Stimulated activated memory B cell treated with anti-CD40 and anti-IgM and Interleukin-4, amounts not matched to agents 10 μg/mL and 1 μg/mL and 100 μg/mL, for 72 hours (primary cell): ENCODE data around the gene BRI3BP.
A peak's percentile ranks its signal among the peaks of the same experiment; 100 is the strongest.
"Not testable (repeated sequence)": the region's sequence is repeated elsewhere in the genome, so short reads cannot be mapped to it uniquely, and the experiment has no call there.

Source experiments
- ATAC-seq: fragments of 150-1000 bp; cut with Tn5 transposase; 2 replicates; pipeline ENCODE4 v1.10.0; 2021
- H3K27ac Mint-ChIP-seq: one replicate; pipeline ENCODE4 v1.8.0; 2022; ENCODE audit warnings: mild to moderate bottlenecking, mixed read lengths
- H3K27me3 Mint-ChIP-seq: one replicate; pipeline ENCODE4 v1.8.0; 2022; ENCODE audit warnings: mixed read lengths
- H3K36me3 Mint-ChIP-seq: one replicate; pipeline ENCODE4 v1.8.0; 2022; ENCODE audit warnings: mixed read lengths
- H3K4me1 Mint-ChIP-seq: one replicate; pipeline ENCODE4 v1.8.0; 2022; ENCODE audit warnings: mixed read lengths
- H3K4me3 Mint-ChIP-seq: one replicate; pipeline ENCODE4 v1.8.0; 2022; ENCODE audit warnings: mild to moderate bottlenecking, moderate library complexity, mixed read lengths
- H3K9me3 Mint-ChIP-seq: one replicate; pipeline ENCODE4 v1.8.0; 2022; ENCODE audit warnings: mixed read lengths

BRI3BP gene

GRCh38 chr12:125065021-125065918 is 71.8 kb downstream of the BRI3BP start, which contains the start of gene AACS:
Gene AACS (plus strand): TSS chr12:125065435. CDS start chr12:125065585, 150 bp downstream.
- H3K27me3 Mint-ChIP-seq, result no peaks in the 10 kb centered on the region
- H3K9me3 Mint-ChIP-seq, result peaks cover 1% of the 10 kb centered on the region
- ATAC-seq, result peak; percentile 97
- peaks cover 22% of the 10 kb centered on the region for H3K4me1 Mint-ChIP-seq
- H3K4me3 Mint-ChIP-seq, result peak within 1 kb of the TSS; percentile 72
- no peaks in the 10 kb centered on the region for H3K36me3 Mint-ChIP-seq
- peak within 1 kb of the TSS; percentile 39 for H3K27ac Mint-ChIP-seq

DNA sequence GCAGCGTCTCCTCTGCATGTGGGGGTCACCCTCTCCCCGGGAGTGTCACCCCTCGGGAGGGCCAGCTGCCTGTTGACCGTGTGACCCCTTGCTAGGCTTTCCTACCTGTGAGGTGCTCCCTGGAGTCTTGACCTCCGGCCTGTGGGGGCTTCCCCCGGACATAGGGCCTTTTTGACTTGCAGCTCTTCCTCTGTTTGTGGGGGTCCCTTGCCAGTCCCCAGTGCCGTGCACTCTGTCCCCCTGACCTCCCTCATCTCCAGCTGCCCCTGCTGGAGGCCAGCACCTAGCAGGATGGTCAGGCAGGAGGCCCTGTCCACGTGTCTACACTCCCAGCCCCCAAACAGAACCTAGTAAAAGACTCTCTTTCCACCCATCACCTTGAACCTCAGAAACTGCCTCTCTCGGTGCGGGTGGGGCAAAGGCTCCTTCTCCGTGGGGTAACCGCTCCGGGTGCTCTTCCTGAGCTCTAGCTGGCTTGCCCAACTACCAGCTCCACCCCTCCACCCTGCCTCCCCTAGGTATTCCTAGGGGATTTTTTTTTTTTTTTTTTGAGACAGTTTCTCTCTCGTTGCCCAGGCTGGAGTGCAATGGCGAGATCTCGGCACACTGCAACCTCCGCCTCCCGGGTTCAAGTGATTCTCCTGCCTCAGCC is 72.6 kb downstream of the BRI3BP start:
- H3K36me3 Mint-ChIP-seq, result no peaks in the 10 kb centered on the region
- no peaks in the 10 kb centered on the region for H3K9me3 Mint-ChIP-seq
- peak overlapping the region; percentile 72 for H3K4me3 Mint-ChIP-seq
- H3K27ac Mint-ChIP-seq, result peak overlapping the region; percentile 39
- ATAC-seq, result no peak
- peaks cover 22% of the 10 kb centered on the region for H3K4me1 Mint-ChIP-seq
- H3K27me3 Mint-ChIP-seq, result no peaks in the 10 kb centered on the region

DNA sequence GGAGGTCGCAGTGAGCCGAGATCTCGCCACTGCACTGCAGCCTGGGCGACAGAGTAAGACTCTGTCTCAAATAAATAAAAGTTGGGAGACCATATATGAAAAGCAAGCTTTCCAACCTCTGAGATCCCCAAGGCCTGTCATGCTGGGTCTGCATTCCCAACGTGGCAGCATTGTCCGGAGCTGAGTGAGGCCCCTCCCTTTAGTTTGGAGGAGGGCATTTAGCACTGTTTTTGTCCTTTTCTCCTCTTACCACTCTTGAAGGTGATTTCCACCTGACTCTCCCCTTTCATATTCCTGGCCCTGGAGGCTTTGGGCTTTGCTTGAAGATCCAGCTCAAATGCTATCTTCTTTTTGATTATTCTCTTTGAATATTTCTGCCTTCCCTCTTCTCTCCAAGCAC is 74.9 kb downstream of the BRI3BP start:
- Mint-ChIP-seq H3K36me3 (peaks cover 5% of the 10 kb centered on the region), H3K4me1 (peaks cover 22% of the 10 kb centered on the region), H3K27me3 (no peaks in the 10 kb centered on the region), H3K9me3 (no peaks in the 10 kb centered on the region), H3K4me3 (no peak overlapping the region), H3K27ac (no peak overlapping the region)
- no peak for ATAC-seq

DNA sequence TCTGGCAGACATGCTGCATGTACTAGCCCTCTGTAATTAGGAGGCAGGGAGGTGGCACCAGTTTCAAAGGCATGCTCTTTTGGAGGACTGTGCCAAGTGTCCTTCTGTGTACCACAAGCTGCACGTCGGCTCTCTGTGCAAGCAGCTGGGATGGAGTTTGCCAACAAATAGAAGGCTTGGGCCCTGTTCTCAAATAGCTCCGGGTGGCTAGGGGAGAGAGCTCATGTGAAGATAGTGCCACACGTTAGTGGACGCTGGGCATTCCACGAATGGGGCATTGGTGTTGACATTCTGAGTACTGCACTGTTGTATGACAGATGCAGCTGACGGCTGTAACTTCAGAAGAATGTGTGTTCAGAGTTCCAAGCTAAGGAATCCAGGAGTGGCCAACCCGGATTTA is 76.2 kb downstream of the BRI3BP start:
- Mint-ChIP-seq H3K4me1 (peaks cover 19% of the 10 kb centered on the region), H3K4me3 (no peak overlapping the region), H3K9me3 (no peaks in the 10 kb centered on the region), H3K36me3 (peaks cover 5% of the 10 kb centered on the region), H3K27ac (no peak overlapping the region), H3K27me3 (no peaks in the 10 kb centered on the region)
- ATAC-seq, result no peak

- Mint-ChIP-seq H3K9me3 (no peaks in the 10 kb centered on the region), H3K27ac (no peak overlapping the region), H3K4me1 (peaks cover 14% of the 10 kb centered on the region), H3K4me3 (no peak overlapping the region), H3K27me3 (no peaks in the 10 kb centered on the region), H3K36me3 (peaks cover 5% of the 10 kb centered on the region)
- no peak for ATAC-seq
Measured at GRCh38 chr12:125070112-125070511, 76.7 kb downstream of the BRI3BP start.

DNA sequence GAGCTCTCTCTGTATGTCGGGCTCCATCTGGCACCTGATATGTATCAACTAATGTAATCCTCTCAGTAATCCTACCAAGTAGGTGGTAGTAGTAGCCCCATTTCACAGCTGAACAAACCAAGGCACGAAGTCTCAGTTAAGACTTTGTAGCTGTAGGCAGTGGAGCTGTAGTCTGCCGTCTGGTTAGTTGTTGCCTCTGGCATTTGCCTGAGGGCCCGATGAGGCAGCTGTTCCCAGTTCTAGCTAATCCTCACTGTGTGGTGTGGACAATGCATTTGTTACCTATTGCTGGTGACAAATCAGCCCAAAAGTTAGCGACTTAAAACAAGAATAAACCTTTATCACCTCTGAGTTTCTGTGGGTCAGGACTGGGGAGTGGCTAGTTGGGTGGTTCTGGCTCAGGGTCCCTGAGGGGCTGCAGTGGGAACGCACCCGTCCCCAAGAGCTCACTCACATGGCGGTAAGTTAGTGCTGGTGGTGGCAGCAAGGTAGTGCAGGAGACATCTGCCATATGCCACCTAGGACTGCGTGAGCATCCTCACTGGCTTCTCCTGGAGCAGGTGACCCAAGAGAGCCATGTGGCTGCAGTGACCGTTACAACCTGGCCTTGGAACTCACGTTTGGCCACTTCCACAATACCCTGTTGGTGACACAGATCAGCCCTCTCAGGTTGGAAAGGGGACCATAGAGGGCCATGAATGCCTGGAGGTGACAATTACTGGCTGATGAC is 77.4 kb downstream of the BRI3BP start:
- Mint-ChIP-seq H3K9me3 (no peaks in the 10 kb centered on the region), H3K4me1 (peaks cover 12% of the 10 kb centered on the region), H3K27ac (no peak overlapping the region), H3K4me3 (no peak overlapping the region), H3K36me3 (peaks cover 9% of the 10 kb centered on the region), H3K27me3 (no peaks in the 10 kb centered on the region)
- ATAC-seq, result no peak

- H3K27ac Mint-ChIP-seq, result no peak overlapping the region
- ATAC-seq, result no peak
- peaks cover 16% of the 10 kb centered on the region for H3K36me3 Mint-ChIP-seq
- no peaks in the 10 kb centered on the region for H3K9me3 Mint-ChIP-seq
- H3K4me1 Mint-ChIP-seq, result peaks cover 7% of the 10 kb centered on the region
- no peak overlapping the region for H3K4me3 Mint-ChIP-seq
- H3K27me3 Mint-ChIP-seq, result no peaks in the 10 kb centered on the region
Measured at GRCh38 chr12:125071456-125071855, 78.0 kb downstream of the BRI3BP start.

- peaks cover 19% of the 10 kb centered on the region for H3K36me3 Mint-ChIP-seq
- H3K27ac Mint-ChIP-seq, result no peak overlapping the region
- H3K4me1 Mint-ChIP-seq, result no peaks in the 10 kb centered on the region
- no peak overlapping the region for H3K4me3 Mint-ChIP-seq
- no peaks in the 10 kb centered on the region for H3K27me3 Mint-ChIP-seq
- ATAC-seq, result no peak
- no peaks in the 10 kb centered on the region for H3K9me3 Mint-ChIP-seq
Measured at GRCh38 chr12:125072496-125072895, 79.1 kb downstream of the BRI3BP start.

DNA sequence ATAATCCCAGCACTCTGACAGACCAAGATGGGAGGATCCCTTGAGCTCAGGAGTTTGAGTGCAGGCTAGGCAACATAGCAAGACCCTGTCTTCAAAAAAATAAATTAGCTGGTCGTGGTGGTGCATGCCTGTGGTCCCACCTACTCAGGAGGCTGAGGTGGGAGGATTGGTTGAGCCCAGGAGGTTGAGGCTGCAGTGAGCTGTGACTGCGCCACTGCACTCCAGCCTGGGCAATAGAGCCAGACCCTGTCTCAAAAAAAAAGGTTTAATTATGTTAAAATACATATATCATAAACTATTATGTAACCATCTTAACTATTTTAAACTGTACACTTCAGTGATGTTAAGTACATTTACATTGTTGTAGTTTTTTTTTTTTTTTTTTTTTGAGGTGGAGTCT is 80.8 kb downstream of the BRI3BP start:
- not testable (repeated sequence) for H3K4me3 Mint-ChIP-seq, H3K27ac Mint-ChIP-seq, H3K4me1 Mint-ChIP-seq, ATAC-seq, H3K9me3 Mint-ChIP-seq, H3K27me3 Mint-ChIP-seq
- H3K36me3 Mint-ChIP-seq, result peaks cover 34% of the 10 kb centered on the region

- ATAC-seq, result no peak
- Mint-ChIP-seq H3K36me3 (peaks cover 46% of the 10 kb centered on the region), H3K27ac (no peak overlapping the region)
Measured at GRCh38 chr12:125076103-125076502, 82.7 kb downstream of the BRI3BP start.

GRCh38 chr12:125079084-125079483 is 85.6 kb downstream of the BRI3BP start:
- H3K4me3 Mint-ChIP-seq, result no peak overlapping the region
- H3K9me3 Mint-ChIP-seq, result no peaks in the 10 kb centered on the region
- no peaks in the 10 kb centered on the region for H3K27me3 Mint-ChIP-seq
- H3K36me3 Mint-ChIP-seq, result peaks cover 48% of the 10 kb centered on the region
- no peak for ATAC-seq
- no peak overlapping the region for H3K27ac Mint-ChIP-seq
- no peaks in the 10 kb centered on the region for H3K4me1 Mint-ChIP-seq

More at GRCh38 chr12:125076103-125076502, 82.7 kb downstream of the BRI3BP start:
- no peaks in the 10 kb centered on the region for H3K27me3 Mint-ChIP-seq
- no peaks in the 10 kb centered on the region for H3K9me3 Mint-ChIP-seq
- H3K4me3 Mint-ChIP-seq, result no peak overlapping the region
- H3K4me1 Mint-ChIP-seq, result no peaks in the 10 kb centered on the region

DNA sequence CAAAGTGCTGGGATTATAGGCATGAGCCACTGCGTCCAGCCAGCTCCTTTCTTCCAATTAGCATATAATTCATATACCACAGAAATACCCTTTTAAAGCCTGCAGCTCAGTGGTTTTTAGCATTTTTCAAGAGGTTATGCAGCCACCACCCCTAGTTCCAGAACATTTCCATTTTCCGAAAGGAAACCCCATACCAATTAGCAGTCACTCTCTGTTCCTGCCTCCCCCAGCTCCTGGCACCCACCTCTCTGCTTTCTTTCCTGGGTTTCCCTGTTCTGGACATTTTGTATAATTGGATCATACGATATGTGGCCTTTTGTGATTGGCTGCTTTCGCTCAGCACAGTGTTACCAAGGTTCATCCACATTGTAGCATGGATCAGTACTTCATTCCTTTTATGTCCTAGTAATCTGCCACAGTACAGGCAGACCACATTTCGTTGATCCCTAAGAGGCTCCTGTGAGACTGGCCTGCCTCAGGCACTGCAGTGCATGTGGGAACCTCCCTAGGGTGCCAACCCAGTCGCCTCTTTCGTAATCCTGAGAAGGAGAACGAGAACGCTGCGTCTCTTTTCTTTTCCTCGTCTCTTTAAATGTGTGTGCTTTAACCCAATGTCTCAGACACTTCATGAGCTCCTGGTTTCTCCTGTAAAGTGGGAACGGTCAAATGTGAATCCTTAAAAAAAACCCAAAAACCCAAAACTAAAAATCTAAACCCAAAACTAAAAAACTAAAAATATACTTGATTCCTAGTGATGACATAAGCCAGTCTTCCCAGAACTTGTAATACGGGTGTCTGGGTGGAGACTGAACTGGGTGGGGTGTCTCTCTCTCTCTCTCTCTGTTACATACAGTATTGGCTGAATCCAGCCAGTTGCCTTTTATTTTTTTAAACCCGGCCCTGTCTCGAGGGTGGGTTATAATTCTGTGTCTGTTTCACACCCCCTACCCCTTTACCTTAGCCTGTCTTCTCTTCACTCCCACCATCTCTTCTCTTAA is 86.5 kb downstream of the BRI3BP start:
- no peaks in the 10 kb centered on the region for H3K9me3 Mint-ChIP-seq
- H3K4me1 Mint-ChIP-seq, result no peaks in the 10 kb centered on the region
- H3K36me3 Mint-ChIP-seq, result peaks cover 53% of the 10 kb centered on the region
- H3K27me3 Mint-ChIP-seq, result no peaks in the 10 kb centered on the region
- no peak overlapping the region for H3K27ac Mint-ChIP-seq
- H3K4me3 Mint-ChIP-seq, result no peak overlapping the region
- ATAC-seq, result no peak
